Osteoblast (primary cell): ENCODE data around the gene RPS18. TPM values are rescaled to one million over a fixed set of nuclear protein-coding genes. Genes with fewer than 3 reads are reported as not detected.
A peak's percentile ranks its signal among the peaks of the same experiment; 100 is the strongest.

Source experiments
- DNase-seq: peaks from one replicate; pipeline ENCODE4 v3.0.0; 2011; ENCODE audit warnings: low spot score, mixed read lengths; ENCODE audit not compliant: insufficient read length; ENCODE audit errors: missing footprints
- H2AFZ ChIP-seq: 2 replicates; pipeline ENCODE4 v1.6.0; 2011; ENCODE audit warnings: mild to moderate bottlenecking, low read length
- H3K27ac ChIP-seq: 2 replicates; pipeline ENCODE4 v1.5.1; 2011; ENCODE audit warnings: mild to moderate bottlenecking, low read depth, low read length, moderate library complexity
- H3K27me3 ChIP-seq: 2 replicates; pipeline ENCODE4 v1.6.0; 2012; ENCODE audit warnings: mild to moderate bottlenecking, control low read depth, inconsistent platforms, low read length, moderate library complexity; ENCODE audit not compliant: insufficient read depth
- H3K36me3 ChIP-seq: 2 replicates; pipeline ENCODE4 v1.5.1; 2011; ENCODE audit warnings: mild to moderate bottlenecking, low read length, control low read depth, moderate library complexity; ENCODE audit not compliant: insufficient read depth
- H3K4me1 ChIP-seq: 2 replicates; pipeline ENCODE4 v1.5.1; 2011; ENCODE audit warnings: mild to moderate bottlenecking, low read length, control low read depth, moderate library complexity; ENCODE audit not compliant: insufficient read depth
- H3K4me2 ChIP-seq: 2 replicates; pipeline ENCODE4 v1.6.0; 2011; ENCODE audit warnings: mild to moderate bottlenecking, low read length; ENCODE audit not compliant: insufficient read depth
- H3K4me3 ChIP-seq: fragments of 200-600 bp; sonication (generic); 3 replicates; pipeline ENCODE4 v1.5.1; 2012; ENCODE audit warnings: mild to moderate bottlenecking, low read length, inconsistent platforms; ENCODE audit not compliant: insufficient read depth
- H3K79me2 ChIP-seq: 2 replicates; pipeline ENCODE4 v1.6.0; 2012; ENCODE audit warnings: mild to moderate bottlenecking, low read length, control low read depth, inconsistent platforms; ENCODE audit not compliant: insufficient read depth
- H3K9me3 ChIP-seq: 2 replicates; pipeline ENCODE4 v1.5.1; 2011; ENCODE audit warnings: low read depth, low read length, control low read depth
- H4K20me1 ChIP-seq: 2 replicates; pipeline ENCODE4 v1.6.0; 2012; ENCODE audit warnings: mild to moderate bottlenecking, low read length, control low read depth; ENCODE audit not compliant: insufficient read depth
- total RNA-seq: library from RNA; depleted of rRNA; stranded (reverse); fragments of >200 nt; gene quantifications from 2 replicates; pipeline ENCODE4 v1.2.3, GENCODE V29; 2012
- TF ChIP-seq, protein P1 (sequence below): IDR thresholded peaks from 2 replicates; pipeline ENCODE4 v1.5.1; 2011; ENCODE audit warnings: mild to moderate bottlenecking, low read depth, low read length, moderate library complexity; ENCODE audit errors: extremely low read depth

RPS18 gene
- total RNA-seq, 1 donor = 1,994 TPM

GRCh38 chr6:33249732-33250630 lies 21.9 kb upstream of the RPS18 start:
- peaks cover 44% of the 10 kb centered on the region for H3K4me1 ChIP-seq
- TF ChIP-seq, protein P1, sequence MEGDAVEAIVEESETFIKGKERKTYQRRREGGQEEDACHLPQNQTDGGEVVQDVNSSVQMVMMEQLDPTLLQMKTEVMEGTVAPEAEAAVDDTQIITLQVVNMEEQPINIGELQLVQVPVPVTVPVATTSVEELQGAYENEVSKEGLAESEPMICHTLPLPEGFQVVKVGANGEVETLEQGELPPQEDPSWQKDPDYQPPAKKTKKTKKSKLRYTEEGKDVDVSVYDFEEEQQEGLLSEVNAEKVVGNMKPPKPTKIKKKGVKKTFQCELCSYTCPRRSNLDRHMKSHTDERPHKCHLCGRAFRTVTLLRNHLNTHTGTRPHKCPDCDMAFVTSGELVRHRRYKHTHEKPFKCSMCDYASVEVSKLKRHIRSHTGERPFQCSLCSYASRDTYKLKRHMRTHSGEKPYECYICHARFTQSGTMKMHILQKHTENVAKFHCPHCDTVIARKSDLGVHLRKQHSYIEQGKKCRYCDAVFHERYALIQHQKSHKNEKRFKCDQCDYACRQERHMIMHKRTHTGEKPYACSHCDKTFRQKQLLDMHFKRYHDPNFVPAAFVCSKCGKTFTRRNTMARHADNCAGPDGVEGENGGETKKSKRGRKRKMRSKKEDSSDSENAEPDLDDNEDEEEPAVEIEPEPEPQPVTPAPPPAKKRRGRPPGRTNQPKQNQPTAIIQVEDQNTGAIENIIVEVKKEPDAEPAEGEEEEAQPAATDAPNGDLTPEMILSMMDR = no peak
- peak overlapping the region; percentile 95 for H3K27ac ChIP-seq
- DNase-seq = peak; percentile 78
- H3K79me2 ChIP-seq = peaks cover 10% of the 10 kb centered on the region
- H3K9me3 ChIP-seq = no peaks in the 10 kb centered on the region
- H3K4me2 ChIP-seq = peak overlapping the region; percentile 95
- no peaks in the 10 kb centered on the region for H4K20me1 ChIP-seq
- H3K27me3 ChIP-seq = no peaks in the 10 kb centered on the region
- peak overlapping the region; percentile 78 for H2AFZ ChIP-seq
- peaks cover 7% of the 10 kb centered on the region for H3K36me3 ChIP-seq
- H3K4me3 ChIP-seq = peak overlapping the region; percentile 74

DNA sequence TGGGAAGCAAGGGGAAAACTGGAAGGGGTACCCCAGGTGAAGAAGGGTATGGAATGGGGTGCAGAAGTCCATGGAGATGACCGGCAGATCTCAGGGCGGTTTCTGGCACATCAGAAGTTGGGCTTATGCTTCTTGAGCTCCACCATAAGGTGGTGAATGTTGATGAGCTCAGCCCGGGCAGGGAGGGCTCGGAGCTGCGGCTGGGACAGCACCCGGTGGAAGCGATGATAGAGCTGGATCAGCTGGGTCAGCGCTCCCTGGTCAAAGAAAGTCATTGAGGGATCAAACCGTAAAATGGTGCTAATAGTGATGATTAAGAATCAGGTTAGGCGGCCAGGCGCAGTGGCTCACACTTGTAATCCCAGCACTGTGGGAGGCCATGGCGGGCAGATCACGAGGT lies 21.1 kb upstream of the RPS18 start:
- Histone ChIP-seq H3K4me2 (peak overlapping the region; percentile 95), H3K9me3 (no peaks in the 10 kb centered on the region), H2AFZ (no peak overlapping the region), H3K4me1 (peaks cover 44% of the 10 kb centered on the region), H3K4me3 (peak overlapping the region; percentile 24), H3K79me2 (peaks cover 10% of the 10 kb centered on the region), H3K27ac (peak overlapping the region; percentile 95), H3K36me3 (peaks cover 7% of the 10 kb centered on the region), H4K20me1 (no peaks in the 10 kb centered on the region), H3K27me3 (no peaks in the 10 kb centered on the region)
- TF ChIP-seq, protein P1 = no peak
- DNase-seq = no peak

- H3K27ac ChIP-seq = peak overlapping the region; percentile 36
- H3K79me2 ChIP-seq = peaks cover 10% of the 10 kb centered on the region
- TF ChIP-seq, protein P1 = no peak
- H3K4me2 ChIP-seq = no peak overlapping the region
- H3K27me3 ChIP-seq = no peaks in the 10 kb centered on the region
- H3K36me3 ChIP-seq = peaks cover 7% of the 10 kb centered on the region
- no peaks in the 10 kb centered on the region for H3K9me3 ChIP-seq
- no peak overlapping the region for H2AFZ ChIP-seq
- DNase-seq = no peak
- H3K4me3 ChIP-seq = no peak overlapping the region
- H3K4me1 ChIP-seq = peaks cover 44% of the 10 kb centered on the region
- H4K20me1 ChIP-seq = no peaks in the 10 kb centered on the region
Measured at GRCh38 chr6:33251395-33252012, 20.4 kb upstream of the RPS18 start.

- H3K4me2 ChIP-seq = no peak overlapping the region
- no peak for DNase-seq
- no peak overlapping the region for H3K27ac ChIP-seq
- no peak overlapping the region for H2AFZ ChIP-seq
- H3K79me2 ChIP-seq = peaks cover 10% of the 10 kb centered on the region
- H3K4me3 ChIP-seq = no peak overlapping the region
- peaks cover 40% of the 10 kb centered on the region for H3K4me1 ChIP-seq
- TF ChIP-seq, protein P1 = no peak
- H3K27me3 ChIP-seq = no peaks in the 10 kb centered on the region
- H3K36me3 ChIP-seq = peaks cover 13% of the 10 kb centered on the region
- no peaks in the 10 kb centered on the region for H3K9me3 ChIP-seq
- no peaks in the 10 kb centered on the region for H4K20me1 ChIP-seq
Measured at GRCh38 chr6:33252759-33253158, 19.1 kb upstream of the RPS18 start.
